Measurements from ENCODE around the gene GPANK1.

Gene GPANK1

DNA sequence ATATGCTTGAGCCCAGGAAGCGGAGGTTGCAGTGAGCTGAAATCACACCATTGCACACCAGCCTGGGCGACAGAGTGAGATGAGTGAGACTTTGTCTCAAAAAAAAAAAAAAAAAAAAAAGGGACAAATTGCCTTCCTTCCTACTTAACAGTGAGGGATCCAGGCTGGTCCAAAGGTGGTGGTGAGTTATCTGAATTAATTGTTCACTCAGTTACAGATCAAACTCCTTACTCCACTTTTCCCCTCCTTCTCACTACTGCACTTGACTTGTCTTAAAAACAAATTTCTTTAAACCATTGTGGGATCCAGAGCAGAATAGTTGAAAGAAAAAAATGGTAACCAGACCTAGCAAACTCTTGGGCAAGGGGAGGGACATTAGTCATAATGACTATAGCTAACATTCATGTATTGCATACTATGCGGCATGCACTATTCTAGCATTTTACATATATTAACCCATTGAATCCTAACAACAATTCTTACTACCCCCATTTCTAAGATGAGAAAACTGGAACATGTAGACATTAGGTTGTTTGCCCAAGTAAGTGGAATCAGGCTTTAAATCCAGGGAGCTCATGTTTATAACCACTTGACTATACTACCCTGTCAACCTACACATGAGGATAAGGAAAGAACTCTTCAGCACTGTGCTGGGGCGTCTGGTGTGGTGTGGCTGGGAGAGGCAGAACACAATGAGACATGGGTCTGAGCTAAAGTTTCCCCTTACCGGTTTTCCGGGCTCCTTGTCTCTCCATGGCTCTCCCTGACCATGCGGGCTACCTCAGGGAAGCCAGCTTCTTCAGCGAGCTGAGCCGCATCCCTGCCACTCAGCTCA lies 1.5 kb downstream of the GPANK1 start:
- DNase-seq (ENCODE audit: low read depth in 2 of 2), result no peak

DNA sequence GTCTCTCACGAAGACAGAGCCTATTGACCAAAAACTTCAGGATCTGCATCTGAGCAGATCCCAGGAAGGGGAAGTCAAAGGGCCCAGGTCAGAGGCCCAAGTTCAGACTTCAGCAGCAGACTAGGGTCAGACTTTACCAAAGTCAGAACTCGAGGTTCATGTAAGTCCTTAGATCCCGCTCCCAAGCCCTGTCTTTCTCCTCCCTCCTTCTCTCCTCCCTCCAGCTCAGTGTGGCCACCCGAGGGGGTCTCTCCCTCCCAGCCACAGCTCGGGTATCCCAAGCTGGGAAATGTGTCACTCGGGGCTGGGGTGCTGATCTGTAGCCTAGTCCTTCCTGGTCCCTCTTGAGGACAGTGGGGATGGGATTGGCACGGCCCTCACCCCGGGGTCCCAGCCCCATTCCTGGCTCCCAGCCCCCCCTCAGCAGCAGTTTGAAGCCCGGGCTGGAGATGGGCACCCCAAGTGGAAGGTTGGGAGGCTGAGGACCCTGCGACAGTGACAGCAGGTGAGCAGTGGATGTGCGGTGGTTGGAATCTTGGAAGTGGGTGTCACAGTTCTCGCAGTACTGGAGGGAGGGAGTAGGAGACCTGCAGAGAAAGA lies 2.6 kb downstream of the GPANK1 start:
- no peak for DNase-seq (ENCODE audit: low read depth in 2 of 2)

DNA sequence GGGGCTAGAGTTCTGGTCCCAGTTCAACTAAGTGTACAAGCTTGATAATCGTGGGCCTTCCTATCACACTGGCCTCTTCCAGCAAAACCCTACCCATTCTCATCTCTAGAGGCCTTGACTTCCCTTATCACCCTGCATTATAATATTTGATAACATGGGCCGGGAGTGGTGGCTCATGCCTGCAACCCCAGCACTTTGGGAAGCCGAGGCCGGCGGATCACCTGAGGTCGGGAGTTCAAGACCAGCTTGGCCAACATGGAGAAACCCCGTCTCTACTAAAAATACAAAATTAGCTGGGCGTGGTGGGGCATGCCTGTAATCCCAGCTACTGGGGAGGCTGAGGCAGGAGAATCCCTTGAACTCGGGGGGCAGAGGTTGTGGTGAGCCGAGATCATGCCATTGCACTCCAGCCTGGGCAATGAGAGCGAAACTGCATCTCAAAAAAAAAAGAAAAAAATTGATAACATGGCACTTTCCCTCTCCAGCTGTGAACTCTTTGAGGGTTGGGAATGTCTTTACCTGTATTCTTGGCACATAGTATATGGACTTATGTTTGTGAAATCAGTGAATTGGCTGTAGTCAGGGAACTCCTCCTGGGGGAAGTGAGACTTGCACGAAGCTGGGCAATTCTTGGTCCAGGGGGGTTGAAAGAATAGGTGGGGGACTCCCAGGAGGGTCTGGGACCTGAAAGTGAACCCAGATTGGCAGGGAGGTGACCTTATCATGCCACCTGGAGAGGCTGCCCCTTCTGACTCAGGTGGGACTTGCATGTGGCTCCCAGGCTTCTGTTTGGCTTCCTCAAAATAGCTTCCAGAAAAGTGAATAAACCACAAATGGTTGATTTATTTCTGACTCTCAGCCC lies 3.3 kb downstream of the GPANK1 start:
- no peak for DNase-seq (ENCODE audit: low read depth in 2 of 2)

DNA sequence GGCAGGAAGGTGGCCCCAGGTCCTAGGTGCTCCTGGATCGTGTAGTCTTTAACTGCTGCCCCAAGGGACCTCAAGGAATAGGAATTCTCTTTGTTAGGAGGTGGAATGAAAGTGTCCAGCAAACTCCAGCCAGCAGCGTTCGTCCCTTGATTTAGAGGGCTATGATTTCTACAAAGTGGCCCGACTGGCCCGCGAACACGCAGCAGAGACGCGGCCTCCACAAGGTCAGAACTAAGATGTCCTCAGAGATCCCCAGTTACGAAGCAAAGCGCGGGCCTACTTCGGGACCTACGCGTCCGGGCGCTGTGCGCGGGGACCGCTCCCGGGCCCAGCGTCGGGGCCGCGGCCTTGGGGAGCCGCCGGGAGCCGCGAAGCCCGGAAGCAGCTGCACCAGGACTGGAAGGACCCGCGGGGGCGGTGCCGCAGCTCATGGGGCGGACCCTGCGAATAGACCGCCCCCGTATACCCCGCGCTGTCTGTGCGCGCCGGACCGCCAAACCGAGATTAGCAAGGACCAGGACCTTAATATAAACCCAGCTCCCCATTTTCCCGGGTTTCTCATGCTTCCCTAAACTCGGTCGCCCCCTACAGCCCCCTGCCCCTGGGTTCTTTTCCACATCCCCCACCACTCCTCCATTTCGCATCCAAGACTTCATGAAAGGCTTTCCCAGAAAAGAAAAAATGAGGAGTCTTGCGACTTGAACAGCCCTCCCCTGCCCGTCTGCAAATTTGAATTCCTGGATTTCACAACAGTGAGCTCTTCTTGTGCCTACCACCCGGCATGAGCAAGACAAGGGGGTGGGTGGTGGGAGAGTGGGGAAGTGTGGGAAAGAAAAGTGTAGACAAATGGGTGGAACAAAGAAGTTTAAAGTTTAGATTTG lies 4.2 kb downstream of the GPANK1 start, which contains the start of gene C6orf47:
Gene C6orf47, minus strand, starts transcription at position 398 of the 881 bp plus-strand sequence. CDS start 831 bp downstream, outside the sequence.
- DNase-seq (ENCODE audit: low read depth in 2 of 2), result peak in 1 of 2 donors; percentile 46

DNA sequence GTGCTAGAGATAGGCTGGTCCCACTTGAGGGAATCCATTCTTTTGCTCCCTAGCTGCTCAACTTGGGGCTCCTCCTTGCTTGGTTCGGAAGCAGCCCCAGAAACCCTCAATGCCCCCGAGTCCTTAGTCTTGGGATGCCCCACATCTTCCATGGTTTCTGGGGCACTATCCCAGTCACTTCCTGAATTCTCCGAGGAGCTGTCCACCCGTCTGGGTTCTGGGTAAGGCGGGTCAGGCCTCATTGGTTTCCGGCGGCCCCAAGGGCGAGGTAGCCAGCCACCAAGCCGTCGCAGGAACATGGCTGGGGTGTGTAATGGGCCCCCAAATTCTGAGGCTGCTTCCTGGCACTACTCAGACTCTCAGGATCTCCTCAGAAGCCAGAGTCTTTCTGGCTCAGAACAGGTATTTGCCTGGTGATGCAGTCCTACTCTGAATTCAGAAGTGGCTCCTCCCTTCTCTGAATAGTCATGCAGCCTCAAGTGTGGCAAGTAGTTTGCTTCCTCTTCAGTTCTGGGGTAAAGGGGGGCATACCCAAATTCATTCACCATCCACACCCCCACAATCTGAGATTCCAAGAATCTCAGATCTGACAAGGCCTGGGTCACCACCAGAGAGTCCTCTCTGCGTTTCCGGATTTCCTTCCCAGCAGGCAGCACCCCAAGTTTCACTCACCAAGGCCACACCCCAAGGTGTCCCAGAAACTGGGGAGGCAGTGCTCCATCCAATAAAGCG lies 5.0 kb downstream of the GPANK1 start:
- DNase-seq (ENCODE audit: low read depth in 2 of 2), result peak in 1 of 2 donors; percentile 9

DNA sequence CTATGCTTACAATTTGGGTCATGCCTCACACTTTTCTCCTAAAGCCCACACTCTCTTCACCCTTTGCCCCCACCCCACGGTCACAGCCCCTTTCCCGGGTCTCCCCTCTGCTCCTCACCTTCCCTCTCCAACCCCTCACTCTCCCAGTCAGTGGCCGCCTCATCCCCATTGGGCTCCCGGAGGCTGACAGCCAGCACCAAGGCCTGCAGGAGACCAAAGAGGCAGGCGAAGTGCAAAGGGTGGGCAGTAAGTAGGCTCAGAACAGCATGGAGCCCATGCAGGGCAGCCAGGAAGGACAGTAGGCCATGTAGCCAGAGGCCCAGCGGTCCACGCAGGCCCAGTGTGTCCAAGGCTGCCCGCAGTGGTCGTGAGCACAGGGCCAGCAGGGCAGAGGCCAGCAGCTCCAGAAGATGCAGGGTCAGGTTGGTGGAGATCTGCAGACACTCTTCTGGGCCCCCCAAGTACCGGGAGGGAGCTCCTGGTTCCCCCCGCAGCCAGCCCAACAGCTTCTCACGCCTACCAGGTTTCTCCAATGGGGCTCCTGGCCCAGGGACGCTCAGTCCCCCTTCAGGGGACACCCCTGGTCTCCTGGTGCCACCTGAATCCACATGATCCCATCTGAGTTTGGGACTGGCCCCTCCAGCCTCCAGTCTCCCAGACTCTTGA lies 5.7 kb downstream of the GPANK1 start:
- no peak for DNase-seq (ENCODE audit: low read depth in 2 of 2)

DNA sequence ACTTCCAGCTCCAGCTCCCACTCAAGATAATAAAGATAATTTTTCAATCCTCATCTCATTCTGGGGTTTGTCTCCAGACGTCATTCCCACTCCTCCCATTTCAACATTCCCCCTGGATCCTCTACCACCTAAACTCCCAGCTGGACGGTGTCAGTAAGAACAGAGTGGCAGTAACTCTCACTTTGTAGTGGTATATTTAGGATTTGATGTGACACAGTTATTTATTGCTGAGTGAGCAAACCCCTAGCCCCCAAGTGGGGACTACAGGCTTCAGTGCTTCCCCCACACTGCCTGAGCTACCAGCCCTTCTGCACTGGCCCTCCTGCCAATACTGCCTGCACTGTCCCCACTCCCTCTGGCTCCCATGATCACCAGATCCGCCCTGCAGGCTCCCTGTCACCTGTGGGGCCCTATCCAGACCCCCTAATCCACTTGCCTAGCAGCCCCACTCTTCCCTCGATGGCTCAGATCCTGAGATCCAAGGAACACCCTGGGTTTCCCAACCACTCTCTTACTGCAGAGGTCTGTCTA lies 6.6 kb downstream of the GPANK1 start:
- no peak for DNase-seq (ENCODE audit: low read depth in 2 of 2)

DNA sequence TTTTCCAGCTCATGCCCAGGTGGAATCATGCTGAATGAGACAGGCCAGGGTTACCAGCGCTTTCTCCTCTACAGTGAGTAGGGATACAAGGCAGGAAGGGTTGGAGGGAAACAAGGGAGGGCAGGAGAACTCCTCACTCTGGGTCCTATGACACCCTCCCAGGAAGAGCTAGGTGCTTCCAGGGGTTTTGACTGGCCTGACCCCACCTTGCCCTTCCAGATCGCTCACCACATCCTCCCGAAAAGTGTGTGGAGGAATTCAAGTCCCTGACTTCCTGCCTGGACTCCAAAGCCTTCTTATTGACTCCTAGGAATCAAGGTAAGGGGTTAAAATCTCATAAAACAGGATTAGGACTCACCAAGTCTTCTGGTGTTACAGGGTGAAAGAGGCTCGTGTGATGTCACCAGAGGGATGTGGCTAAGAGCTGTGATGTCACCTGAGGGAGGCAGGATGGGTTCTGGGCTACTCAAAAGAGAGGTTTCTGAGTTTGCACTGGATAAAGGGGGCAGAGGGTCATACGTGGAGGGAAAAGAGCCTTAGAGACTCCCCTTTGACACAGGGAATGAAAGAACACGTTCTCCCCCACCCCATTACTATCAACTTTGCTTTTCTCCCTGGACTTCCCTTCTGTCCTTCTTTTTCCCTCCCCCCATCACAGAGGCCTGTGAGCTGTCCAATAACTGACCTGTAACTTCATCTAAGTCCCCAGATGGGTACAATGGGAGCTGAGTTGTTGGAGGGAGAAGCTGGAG lies 7.2 kb downstream of the GPANK1 start:
- no peak for DNase-seq (ENCODE audit: low read depth in 2 of 2)

DNA sequence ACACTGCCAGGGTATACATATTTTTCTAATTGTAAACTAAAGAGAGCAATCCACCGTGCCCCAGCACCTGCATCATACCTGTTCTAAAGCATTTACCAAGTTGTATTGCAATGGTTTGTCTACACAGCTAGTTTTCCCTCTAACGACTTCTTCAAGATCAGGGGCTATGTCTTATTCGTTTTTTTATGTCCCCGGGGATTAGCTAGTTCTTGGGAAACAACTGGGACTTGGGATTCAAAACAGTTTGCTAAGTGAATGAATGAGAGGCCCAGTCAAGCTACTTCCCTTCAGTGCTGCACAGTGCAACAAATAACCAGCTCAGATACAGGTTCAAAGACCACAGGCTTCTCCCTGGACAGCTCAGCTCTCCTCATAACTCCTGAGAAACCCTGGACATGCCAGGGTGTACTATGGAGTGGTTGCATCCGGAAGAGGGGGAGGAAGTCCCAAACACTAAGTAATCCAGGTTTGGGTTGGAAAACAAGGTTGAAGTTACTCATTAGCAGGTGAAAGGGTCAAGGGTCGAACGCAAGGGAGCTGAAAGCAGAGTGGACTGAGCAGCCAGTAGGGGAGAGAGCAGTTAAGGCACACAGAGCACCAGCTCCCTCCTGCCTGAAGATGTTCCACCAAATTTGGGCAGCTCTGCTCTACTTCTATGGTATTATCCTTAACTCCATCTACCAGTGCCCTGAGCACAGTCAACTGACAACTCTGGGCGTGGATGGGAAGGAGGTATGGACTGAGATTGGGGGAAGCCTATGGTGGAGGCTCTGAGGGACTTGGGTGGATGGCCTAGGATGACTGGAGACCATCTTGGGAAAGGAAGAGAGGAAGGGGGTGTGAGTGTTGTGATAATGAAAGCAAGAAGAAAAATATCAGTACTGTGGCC lies 9.2 kb downstream of the GPANK1 start, which contains the start of gene APOM:
Gene APOM, plus strand, starts transcription at position 546 of the 889 bp plus-strand sequence. Its CDS starts 73 bp downstream, at position 619.
- no peak for DNase-seq (ENCODE audit: low read depth in 2 of 2)

DNA sequence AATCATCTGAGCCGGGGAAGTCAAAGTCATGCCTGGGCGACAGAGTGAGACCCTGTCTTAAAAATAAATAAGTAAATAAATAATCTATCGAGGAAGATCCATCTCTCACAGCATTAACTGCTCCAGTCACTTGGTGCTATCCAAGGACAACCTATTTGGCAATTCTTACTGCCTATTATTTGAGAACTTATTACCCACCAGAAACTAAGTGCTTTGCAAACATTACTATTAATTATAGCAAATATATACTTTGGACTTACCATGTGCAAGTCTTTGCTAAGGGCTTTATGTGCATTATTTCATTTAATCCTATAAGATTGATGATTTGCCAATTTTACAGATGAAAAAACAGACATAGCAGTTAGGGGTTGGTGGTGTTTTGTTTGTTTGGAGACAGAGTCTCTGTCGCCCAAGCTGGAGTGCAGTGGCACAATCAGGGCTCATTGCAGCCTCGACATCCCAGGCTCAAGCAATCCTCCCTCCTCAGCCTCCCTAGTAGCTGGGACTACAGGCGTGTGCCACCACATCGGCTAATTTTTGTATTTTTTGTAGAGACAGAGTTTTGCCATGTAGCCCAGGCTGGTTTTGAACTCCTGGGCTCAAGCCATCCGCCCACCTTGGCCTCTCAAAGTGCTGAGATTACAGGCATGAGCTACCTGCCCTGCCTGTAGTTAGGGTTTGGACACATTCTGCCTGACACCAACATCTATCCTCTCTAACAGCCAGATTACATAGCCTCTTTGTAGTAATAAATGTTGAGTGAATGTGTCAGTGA lies 10.0 kb downstream of the GPANK1 start:
- DNase-seq (ENCODE audit: low read depth in 2 of 2), result no peak

DNA sequence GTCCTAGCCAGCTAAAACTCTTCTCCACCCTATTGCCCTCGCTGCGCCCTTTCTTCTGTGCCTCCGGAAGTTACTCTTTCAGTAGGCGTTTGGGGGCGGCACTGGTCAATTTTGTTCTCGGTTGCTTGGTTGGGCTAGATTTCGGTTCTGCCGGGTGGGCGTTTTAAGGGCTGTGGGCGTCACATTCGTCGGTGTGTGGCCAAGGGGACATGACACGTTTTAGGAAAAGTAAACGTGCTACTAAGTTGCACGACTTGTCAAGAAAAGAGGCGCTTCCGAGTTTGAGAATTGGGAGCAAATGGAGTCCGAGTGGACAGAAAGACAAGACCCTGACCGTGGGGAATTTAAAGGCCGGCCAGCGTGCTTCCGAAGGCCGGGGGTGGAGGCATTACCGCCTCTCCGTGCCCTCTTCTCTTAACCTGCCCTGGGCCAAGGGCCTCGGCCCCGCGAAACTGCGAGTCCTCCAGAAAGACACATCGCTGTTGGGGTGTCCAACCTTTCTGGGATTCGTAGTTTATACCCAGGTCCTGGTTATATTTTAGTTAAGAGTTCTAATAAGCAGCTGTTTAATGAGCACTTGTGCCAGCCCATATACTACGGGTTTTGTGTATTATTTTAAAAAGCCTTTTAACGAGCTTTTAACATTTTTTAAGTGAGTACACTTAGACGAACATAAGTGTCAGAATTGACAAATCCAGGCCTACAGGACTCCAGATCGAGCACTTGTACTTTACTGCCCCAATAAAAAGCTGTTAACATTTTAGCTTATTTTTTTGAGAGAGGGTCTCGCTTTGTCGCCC lies 11.7 kb downstream of the GPANK1 start:
- peak; percentile 72 to 84 for DNase-seq (ENCODE audit: low read depth in 2 of 2)

DNA sequence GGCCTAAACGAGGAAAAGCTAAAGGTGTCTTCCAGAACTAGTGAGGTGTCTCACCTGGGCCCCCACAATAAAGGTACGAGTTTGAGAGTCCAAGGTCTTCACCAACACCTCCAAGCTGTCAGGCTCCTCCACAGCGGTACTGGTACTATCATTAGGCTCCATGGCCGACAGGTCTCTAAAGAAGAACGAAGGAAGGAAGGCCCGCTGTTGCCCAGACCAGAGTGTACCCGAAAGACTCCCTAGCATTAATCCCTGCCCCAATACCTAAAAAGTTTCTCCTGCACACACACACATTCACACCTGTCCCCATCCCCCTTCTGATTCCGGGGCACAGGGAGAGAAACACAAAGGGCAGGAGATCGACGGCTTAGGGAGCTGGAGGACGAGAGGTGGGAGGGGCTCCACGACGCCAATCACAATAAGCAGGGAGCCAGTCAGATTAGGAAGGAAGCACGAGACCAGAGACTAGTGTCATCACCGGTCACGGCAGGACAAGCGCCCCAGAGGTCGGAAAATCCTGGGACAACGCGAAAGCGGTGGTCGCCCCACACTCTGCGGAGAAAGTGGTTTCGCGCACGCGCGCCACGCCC lies 13.1 kb downstream of the GPANK1 start:
- DNase-seq (ENCODE audit: low read depth in 2 of 2), result no peak

DNA sequence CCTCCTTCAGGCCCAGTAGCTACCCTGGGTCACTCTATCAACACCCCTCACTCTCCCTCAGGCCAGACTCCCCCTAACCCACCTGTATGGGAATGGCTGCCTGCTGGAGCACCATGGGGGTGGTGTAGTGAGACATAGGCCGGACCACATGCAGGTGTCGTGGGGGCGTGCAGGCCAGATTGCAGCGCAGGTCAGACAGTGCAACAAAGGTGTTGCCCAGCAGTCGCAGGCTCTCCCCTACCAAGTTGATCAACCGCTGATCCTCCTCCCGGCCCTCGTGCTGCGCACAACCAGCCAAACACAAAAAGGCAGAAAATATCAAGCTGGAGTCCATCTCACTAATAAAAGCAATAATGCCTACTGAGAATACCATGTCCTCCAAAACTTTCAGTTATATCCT lies 19.5 kb downstream of the GPANK1 start:
- DNase-seq (ENCODE audit: low read depth in 2 of 2), result no peak

DNA sequence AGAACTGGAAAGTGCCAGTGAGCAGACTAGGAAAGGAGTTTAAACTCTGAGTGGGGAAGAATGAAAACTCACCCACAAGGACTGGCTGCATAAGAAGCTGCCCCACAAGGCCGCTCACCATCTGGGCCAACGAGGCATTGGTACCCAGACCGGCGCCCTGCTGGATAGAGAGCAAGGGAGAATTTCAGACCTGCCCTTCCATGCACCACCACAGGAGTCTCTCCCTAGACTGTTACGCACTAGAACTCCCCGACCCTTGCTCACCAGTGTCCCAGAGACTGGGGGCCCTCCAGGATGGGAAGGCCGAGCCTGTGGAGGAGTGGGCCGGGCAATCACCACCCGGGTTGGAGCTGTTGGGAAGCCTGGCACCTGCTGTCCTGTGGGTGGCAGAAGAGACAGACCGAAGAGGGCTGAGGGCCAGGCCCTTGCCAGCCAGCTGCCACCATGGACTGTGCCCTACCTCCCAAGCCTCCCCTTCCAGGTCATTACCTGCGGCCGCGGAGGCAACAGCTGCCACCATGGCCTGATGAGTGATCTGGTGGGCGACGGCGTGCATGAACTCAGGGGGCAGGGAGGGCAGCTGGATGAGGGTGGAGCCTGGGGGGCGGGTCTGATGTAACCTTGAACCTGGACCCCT lies 20.9 kb downstream of the GPANK1 start:
- no peak for DNase-seq (ENCODE audit: low read depth in 2 of 2)

DNA sequence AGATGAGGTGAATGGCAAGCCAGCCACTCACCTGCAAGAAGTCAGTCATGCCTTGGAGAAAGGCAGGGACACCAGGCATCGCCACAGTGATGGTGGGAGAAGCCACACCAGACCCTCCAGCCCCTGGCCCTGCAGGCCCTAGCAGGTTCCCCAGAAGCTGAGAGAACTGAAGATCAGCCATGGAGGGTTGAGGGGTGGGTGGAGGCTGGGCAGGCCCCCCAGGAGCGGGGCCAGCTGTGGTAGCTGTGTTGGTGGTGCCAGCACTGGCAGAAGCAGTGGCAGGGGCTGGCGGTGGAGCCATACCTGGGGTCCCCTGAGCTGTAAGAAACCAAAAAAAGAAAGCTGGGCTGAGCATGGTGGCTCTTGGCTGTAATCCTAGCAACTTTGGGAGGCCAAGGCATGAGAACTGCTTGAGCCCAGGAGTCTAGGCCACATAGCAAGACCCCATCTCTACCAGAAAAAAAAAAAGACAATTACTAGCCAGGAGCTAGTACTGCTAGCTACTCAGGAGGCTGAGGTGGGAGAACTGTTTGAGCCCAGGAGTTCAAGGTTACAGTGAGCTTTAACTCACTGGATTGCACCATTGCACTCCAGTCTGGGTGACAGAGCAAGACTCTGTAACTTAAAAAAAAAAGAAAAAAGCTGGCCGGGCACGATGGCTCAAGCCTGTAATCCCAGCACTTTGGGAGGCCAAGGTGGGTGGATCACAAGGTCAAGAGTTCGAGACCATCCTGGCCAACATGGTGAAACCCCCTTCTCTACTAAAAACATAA lies 21.8 kb downstream of the GPANK1 start:
- no peak for DNase-seq (ENCODE audit: low read depth in 2 of 2)

All from stimulated activated CD8-positive, alpha-beta memory T cell treated with anti-CD3 and anti-CD28 coated beads, Interleukin-15, amount 100 ng/mL, for 4 hours (primary cell).